Activated CD4-positive, alpha-beta T cell treated with anti-CD3 and anti-CD28 coated beads, Interleukin-2, amount 50 U/mL, for 24 hours (primary cell): ENCODE measurements around the gene NKTR.

Source experiments
- DNase-seq, 2 donors: peaks; one replicate each; pipeline ENCODE4 v3.0.0-alpha.2; 2020; ENCODE audit warnings: low read depth in 1 of 2, low spot score in 1 of 2

The NKTR gene

DNA sequence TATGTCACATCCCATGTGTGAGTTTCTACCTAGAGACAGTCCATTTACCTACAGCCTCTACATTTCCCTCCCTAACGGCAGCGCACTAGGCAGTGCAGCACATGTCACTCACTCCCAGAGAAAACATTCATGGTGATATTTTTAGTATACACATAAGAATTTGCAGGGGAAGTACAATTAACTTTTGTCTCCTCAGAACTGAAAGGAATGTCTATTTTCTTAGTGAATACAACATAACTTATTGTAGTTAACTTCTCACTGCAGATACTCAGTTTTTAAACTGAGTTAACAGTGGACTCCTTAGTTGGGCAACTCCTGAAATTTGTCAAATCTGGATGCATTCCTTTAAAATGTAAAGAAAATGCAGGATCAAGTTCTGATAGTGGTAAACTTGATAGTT, 48.5 kb downstream of the NKTR start:
- DNase-seq, result no peak

DNA sequence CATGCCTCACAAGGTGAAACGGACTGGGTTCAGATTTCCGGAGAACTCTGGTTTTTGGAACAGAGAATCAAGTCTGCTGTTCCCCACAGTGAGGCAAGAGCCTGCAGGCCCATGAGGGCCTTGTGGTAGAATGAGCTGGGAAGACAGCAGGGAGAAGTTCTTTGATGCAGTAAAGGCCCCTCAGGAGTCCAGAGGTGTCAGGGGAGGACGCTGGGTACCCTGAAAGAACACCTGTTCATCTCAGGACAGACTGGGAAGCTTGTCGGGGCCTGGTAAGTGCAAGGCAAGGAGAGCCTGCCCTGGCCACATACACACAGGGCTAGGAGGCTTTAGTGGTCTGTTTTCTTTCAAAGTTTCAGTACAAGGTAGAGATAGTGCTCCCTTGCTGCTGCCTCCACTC, 49.3 kb downstream of the NKTR start:
- no peak for DNase-seq

DNA sequence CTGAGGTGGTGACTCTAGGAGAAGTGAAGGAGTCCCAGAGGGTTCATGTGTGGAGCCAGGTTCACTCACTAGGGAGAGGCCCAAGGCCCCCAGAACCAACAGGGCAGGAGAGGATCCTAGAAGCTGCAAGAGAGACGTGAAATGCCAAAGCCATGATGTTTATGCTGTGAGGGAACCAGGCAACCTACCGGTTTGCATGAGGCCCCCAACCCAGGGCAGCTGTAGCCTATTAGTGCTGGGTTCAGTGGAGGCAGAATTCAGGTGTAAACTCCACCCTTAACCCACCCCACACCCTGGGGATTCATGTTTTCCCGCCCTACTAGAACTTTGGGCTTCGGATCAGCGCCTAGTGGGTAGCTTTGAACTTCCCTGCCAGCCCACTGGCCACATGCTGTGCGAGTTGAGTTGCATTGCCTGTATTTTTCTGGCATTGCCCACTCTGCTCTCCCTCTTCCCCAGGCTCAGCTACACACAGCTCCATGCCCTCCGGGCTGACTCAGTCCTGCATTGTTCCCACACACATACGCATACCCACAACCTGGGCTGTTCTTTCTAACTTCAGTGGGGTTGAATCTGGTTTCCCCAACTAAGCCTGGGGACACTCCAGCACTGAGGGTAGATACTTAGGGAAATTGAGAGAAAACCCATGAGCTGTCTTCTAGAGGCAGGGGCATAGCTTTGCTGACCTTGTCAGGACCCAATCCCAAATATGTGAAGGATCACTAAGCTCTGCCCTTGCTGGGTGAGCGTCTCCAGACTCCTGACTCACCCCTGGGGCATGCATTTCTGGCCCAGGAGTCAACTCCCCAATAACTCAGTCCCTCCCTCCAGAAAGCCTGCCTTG, 51.0 kb downstream of the NKTR start:
- DNase-seq, result no peak

DNA sequence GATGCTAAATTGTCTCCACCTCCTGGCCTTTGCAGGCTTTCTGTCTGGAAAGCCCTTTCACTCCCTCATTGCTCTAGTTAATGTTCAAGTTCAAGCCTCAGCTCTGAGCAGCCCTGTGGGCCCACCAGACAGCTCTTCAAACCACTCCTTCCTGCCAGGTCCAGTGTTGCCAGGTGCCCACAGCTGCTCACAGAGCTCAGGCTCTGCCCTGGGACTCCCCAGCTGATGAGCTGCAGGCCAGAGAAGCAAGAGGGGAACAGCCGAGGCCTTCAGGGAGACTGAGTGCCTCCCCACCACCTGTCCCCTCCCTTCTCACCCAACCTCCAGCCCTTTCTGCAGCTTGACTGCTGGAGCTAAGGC, 51.7 kb downstream of the NKTR start:
- DNase-seq, result no peak

DNA sequence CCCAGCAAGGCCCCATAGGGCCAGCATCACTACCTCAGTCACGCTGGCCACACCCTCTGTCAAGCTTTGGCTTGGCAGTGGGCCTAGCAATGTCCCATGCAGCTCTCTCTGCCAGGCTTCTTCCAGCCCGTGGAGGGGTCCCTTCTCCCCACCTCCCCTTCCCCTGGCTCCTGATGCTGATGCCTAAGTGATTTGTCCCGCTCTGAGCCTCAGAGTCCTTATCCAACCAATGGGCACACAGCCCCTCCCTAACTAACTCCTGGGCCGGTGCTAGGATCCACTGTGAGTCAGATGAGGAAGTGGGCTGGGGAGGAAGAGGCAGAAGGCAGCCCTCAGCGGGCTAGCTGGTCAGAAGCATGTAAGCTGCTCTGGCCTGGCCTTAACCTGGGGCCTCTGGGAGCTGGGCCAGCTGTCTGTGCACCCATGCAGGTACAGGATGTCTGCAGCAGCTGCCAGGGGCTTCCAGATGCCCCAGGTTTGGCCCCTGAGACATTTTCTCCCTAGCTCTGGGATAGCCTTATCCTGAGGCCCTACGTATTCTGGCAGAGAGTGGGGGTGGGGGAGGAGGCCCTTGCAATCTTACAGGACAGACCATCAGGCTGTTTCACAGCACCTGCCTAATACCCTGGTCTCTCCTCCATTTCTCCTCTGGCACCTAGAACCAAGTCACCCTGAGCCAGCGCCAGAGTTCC, 52.3 kb downstream of the NKTR start:
- DNase-seq, result no peak

DNA sequence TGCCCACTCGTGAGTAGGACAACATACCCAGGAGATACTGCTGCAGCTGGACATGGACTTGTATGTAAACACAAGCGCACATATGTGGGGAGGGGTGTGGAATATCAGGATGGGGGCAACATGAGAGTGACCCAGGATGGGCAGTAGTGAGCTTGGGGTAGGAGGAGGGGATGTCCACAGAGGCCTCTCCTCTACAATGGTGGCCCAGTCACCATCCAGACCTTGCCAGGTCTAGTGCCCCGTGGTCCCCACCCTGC, 52.7 kb downstream of the NKTR start:
- DNase-seq, result no peak

DNA sequence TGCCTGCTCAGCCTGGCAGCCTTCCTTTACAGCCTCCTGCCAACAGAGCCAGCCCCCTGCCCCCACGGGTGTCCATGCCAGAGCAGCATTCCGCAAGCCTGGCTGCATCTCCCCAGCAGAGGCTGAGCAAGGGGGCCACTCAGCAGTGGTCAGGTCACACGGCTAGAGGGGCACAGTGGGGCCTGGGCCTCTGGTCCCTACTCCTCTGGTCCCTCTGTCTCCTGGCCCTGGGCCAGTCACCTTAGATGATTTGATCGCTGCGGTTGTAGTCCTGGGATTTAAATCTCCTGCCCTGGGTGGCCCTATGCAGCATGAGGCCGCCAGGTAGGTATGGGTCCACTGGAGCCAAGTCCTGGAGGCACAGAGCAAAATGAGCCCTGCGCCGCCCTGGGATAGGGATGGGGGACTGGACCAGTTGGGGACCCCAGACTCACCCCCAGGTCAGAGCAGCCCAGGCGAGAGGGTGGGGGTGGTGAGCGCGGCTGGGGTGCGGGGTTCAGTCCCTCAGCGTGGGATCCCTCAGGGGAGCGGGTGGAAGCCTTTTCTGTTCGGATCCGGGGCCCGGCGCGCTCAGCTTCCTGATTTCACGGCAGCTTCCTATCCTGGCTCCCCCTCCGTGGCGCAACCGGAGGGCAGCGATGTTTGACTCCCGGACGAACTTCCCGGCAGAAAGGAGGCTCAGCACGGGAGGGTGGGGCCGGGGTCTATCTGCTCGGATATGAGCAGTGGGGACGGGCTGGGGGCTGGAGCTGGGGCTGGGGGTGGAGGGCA, 53.3 kb downstream of the NKTR start, which contains the start of gene ZBTB47:
ZBTB47 (plus strand) TSS at position 138 of the 771 bp plus-strand sequence. CDS start 4,659 bp downstream, outside the sequence.
- DNase-seq, result no peak

DNA sequence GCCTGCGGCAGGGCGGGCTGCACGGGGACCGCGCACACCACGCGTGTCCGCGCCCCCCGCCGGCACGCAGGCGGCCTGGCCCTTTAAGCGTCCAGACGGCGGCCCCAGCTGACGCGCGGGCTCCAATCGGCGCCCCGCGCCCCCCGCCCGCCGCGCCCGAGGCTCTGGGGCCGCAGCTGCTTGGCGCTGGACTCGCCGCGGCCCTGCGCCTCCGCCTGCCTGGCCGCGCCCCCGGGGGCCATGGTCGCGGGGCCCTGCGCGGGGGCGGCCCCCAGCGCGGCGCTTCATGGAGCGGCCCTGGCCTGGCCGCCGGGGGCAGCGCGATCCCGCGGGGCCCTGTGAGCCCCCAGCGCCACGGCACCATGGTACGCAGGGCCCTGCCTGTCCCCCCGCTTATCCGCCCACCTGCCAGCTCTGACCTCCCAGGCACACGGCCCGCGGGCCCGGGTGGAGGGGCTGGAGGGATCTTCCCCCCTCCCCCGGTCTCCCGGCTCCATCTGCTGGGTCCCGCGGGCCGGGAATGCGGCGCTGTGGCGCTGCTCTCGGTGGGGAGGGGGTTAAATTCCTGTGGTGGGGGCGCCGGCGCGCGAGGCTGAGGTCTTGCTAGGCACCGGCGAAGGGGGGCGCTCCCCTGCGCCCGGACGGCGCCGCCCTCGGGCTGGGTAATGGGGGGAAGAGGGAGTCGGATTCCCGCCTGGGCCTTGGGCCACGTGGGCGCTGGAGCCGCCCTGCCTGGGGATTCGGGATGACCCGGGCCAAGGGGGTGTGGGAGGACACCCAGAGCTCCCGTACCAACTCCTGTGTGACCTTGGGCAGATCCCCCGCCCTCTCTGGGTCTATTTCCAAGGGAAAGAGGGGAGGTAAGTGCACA, 54.1 kb downstream of the NKTR start:
- no peak for DNase-seq

DNA sequence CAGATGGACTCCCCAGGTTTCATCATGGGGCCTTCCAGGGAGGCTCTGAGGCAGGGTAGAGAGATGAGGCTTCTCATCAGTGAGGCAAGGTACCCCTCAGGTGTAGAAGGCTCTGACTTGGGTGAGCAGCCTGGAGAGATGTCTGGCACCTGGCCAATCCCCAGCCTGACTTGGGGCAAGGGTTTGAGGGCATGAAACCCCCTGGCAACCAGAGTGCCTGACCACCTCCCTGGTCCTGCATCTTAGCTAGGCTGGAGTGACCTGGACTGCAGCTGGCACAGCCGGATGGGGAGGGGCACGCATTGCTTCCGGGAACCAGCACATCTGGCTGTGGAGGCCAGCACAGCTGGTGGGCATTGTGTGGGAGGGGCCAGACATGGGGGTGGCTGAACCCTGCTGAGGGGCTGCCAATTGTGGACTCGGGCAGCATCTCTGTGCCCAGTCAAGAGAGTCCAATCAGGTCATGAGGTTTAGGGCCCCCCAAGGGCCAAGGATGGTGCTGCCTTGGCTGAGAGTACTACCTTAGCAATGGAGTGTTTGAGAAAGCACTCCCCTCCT, 54.9 kb downstream of the NKTR start:
- no peak for DNase-seq

DNA sequence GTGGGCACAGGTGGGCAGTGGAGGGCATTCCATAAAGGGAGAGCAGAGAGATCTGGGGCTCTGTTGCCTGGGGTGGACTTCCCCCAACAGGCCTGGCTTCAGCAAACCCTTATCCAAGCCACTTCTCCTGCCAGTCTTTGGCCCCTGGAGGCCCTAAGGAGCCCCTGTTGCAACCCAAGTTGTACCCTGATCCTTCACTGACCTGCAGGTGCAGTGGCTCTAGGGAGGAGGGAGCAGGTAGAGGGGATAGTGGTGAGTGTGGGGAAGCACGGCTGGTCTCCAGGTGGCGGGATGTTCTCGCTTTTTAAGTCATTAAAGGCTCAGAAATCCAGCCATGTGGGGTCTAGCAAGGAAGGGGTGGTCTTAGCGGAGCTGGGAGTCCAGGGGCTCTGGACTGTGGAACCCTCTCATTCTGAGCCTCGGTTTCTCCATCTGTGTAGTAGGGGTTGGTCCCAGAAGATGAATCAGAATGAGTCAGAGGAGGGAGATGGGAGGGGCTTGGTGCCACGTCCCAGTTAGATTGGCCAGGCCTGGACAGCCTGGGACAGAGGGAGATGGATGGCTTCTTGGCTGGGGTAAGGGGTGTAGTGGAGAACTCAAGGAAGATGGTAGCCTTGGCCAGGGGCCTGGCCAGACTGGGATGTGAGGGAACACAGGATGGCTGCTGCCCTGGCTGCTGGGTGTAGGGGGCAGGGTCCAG, 55.6 kb downstream of the NKTR start:
- DNase-seq, result no peak

DNA sequence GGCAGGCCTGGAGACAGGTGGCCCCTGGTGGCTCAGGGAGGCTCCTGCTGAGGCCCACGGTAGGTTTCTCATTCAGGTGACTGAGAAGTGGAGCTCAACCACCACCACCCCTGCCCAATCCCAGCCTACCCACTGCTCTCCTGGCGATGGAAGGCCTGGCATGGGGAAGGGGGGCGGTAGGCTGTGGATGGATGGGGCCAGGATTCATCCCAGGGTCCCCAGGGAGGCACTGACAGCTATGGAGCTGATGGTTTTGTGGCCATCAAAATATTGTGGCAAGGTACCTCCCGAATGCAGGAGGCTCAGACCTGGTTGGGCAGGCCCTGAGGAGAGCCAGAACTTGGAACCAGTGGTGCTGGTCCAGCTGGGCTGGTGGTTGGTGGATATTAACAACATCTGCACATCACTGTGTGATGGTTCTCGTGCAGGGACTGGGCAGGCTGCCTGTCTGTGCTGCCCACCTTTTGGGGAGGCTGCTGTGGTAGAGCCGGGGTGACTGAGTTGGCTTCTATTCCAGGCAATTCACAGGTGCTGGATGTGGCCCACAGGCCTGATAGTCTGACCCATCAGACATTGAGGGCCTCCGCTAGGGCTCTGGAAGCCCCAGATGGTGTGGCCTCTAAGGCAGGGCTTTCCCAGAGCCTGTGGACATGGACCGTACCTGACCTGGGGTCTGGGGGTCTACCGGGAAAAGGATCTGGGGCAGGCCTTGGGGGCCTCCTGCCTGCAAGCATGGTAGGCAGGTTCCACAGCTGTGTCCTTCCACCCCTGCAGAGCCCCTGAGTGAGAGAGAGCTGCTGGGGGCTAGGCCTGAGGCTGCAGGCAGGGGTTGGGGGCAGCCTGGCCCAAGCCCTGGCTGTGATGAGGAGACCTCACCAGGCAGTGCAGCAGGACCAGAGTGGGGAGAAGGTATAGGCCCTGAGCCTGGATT, 56.5 kb downstream of the NKTR start:
- DNase-seq, result no peak

DNA sequence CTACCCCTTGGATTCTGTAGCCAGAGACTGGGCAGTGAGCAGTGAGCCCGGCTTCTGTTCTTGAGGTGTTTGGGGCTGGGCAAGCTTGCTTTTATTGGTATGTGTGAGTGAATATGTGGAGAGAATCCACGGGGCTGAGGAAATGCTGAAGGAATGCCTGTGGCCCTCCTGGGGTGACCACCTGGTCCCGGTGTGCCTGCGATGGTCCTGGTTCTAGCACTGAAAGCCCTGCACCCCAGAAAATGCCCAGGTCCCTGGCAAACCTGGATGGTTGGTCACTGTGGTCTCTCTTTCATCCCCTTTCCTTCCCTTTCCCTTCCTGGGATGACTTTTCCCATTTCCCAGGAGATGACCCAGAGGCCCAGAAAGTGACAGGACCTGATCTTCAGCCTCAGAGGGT, 57.2 kb downstream of the NKTR start:
- no peak for DNase-seq

DNA sequence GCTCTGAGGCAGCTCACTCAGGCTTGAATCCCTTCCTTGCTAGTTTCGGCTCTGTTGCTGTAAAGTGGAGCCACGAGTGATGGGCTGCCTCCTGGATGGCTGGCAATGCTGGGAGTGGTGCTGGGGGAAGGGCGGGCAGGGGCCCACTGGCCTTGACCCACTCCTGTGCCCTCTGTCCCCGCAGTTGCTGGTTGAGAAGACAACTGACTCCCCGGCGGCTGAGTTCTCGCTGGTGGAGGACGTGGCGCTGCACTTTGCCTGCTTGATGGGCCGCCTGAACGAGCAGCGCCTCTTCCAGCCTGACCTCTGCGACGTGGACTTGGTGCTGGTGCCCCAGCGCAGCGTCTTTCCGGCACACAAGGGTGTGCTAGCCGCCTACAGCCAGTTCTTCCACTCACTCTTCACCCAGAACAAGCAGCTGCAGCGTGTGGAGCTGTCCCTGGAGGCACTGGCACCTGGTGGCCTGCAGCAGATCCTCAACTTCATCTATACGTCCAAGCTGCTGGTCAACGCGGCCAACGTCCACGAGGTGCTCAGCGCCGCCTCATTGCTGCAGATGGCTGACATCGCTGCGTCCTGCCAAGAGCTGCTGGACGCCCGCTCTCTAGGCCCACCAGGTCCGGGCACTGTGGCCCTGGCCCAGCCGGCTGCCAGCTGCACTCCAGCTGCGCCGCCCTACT, 57.7 kb downstream of the NKTR start:
- no peak for DNase-seq

DNA sequence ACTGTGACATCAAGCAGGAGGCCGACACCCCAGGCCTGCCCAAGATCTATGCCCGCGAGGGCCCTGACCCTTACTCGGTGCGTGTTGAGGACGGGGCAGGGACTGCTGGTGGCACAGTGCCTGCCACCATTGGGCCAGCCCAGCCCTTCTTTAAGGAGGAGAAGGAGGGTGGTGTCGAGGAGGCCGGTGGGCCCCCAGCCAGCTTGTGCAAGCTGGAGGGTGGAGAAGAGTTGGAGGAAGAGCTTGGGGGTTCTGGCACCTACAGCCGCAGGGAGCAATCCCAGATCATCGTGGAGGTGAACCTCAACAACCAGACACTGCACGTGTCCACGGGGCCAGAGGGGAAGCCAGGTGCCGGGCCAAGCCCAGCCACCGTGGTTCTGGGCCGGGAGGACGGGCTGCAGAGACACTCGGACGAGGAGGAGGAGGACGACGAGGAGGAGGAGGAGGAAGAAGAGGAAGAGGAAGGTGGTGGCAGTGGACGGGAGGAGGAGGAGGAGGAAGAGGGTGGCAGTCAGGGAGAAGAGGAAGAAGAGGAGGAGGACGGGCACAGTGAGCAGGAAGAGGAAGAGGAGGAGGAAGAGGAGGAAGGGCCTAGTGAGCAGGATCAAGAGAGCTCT, 58.4 kb downstream of the NKTR start:
- no peak for DNase-seq

DNA sequence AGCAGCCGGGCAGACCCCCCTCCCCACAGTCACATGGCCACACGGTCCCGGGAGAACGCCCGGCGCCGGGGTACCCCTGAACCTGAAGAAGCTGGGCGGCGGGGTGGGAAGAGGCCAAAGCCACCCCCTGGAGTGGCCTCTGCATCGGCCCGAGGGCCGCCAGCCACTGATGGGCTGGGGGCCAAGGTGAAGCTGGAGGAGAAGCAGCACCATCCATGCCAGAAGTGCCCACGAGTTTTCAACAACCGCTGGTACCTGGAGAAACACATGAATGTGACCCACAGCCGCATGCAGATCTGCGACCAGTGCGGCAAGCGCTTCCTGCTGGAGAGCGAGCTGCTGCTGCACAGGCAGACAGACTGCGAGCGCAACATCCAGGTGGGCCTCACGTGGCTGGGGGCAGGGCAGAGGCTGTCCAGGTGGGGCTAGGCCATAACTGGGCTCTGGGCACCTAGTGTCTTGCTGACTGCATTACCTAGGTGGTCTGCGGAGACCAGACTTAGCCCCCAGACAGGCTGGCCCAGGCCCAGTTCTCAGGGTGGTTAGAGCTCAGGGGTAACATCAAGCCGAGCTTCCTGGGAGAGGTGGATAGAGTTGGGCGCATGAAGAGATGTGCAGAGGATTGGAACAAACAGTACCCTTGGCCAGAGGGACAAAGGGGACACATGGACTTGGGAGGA, 59.1 kb downstream of the NKTR start:
- DNase-seq, result no peak

DNA sequence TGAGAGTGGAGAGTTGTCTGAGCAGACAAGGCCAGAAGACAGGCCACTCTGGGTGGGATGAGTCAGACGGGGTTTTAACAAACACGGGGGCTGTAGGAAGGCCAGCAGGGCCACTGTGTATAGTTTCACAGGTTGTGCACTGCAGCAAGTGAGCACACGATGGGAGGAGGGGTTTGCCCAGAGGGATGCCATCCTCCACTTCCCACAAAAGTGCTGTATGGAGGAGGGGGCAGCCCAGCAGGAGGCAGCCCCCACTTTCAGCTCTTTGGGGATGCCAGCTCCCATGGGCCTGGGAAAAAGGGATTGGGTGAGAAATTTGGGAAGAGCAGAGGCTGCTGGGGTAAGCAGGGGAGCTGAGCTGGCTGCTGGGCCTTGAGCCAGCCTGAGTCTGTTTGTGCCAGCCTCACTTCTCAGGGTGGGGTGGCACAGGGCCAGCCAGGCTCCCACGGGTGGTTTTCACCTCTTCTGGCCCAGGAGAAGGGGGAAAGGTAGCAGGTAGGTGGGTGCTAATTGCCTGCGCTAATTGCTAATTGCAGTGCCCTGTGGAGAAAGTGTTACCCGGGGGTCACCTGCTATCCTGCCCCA, 59.7 kb downstream of the NKTR start:
- no peak for DNase-seq

DNA sequence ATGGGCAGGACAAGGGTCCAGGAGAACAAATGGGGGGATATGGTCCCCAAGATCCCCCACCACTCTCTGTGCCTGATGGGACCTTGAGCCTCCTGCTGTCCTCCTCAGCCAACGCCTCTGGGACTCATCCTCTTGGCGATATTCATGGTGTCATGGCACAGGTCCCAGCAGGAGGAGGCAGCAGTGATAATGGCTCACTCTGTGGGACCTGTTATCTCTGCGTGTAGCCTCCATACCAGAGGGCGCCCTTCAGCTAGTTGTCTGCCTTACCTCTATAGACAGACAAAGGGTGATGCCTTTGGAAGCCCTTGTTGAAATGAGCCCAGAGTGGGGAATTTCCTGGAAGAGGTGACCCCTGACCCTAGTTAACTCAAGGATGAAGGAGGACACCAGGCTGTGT, 60.4 kb downstream of the NKTR start:
- DNase-seq, result no peak
